HG03280 (cell line): ENCODE data around the gene CNTN1.
"Not testable (repeated sequence)": the region's sequence is repeated elsewhere in the genome, so short reads cannot be mapped to it uniquely, and the experiment has no call there.

ENCODE experiments used
- ATAC-seq: cut with Tn5 transposase; IDR thresholded peaks from one replicate; pipeline ENCODE4 v1.9.1; 2021; ENCODE audit warnings: mild to moderate bottlenecking, moderate library complexity; ENCODE audit not compliant: unreplicated experiment

CNTN1 gene

GRCh38 chr12:40697566-40698259, 5.5 kb downstream of the CNTN1 start:
- ATAC-seq, result no peak

- peak; percentile 58 for ATAC-seq
These were observed 9.5 kb downstream of the CNTN1 start for GRCh38 chr12:40701756-40702155.

- no peak for ATAC-seq
These were observed 18.9 kb downstream of the CNTN1 start for GRCh38 chr12:40711121-40711520.

- no peak for ATAC-seq
These were observed 22.4 kb downstream of the CNTN1 start for GRCh38 chr12:40714636-40715035.

- ATAC-seq, result no peak
These were observed 23.8 kb downstream of the CNTN1 start for GRCh38 chr12:40716037-40716436.

- ATAC-seq, result no peak
These were observed 25.3 kb downstream of the CNTN1 start for GRCh38 chr12:40717576-40717975.

GRCh38 chr12:40718878-40719372, 26.7 kb downstream of the CNTN1 start:
- no peak for ATAC-seq

GRCh38 chr12:40723001-40723400, 30.8 kb downstream of the CNTN1 start:
- no peak for ATAC-seq

- ATAC-seq, result no peak
These were observed 34.1 kb downstream of the CNTN1 start for GRCh38 chr12:40726366-40726765.

- no peak for ATAC-seq
These were observed 35.7 kb downstream of the CNTN1 start for GRCh38 chr12:40727774-40728483.

GRCh38 chr12:40730281-40730680, 38.0 kb downstream of the CNTN1 start:
- ATAC-seq, result no peak

GRCh38 chr12:40733871-40734270, 41.6 kb downstream of the CNTN1 start:
- ATAC-seq, result no peak

GRCh38 chr12:40734276-40734675, 42.0 kb downstream of the CNTN1 start:
- no peak for ATAC-seq

- ATAC-seq, result no peak
These were observed 43.5 kb downstream of the CNTN1 start for GRCh38 chr12:40735551-40736230.

GRCh38 chr12:40737416-40737815, 45.2 kb downstream of the CNTN1 start:
- ATAC-seq, result not testable (repeated sequence)

GRCh38 chr12:40738856-40739255, 46.6 kb downstream of the CNTN1 start:
- no peak for ATAC-seq

GRCh38 chr12:40742041-40742440, 49.8 kb downstream of the CNTN1 start:
- no peak for ATAC-seq

- ATAC-seq, result no peak
These were observed 53.1 kb downstream of the CNTN1 start for GRCh38 chr12:40745386-40745785.

GRCh38 chr12:40749863-40750262, 57.6 kb downstream of the CNTN1 start:
- ATAC-seq, result no peak

- ATAC-seq, result no peak
These were observed 59.8 kb downstream of the CNTN1 start for GRCh38 chr12:40752011-40752410.

GRCh38 chr12:40760821-40761220, 68.6 kb downstream of the CNTN1 start:
- ATAC-seq, result no peak

- no peak for ATAC-seq
These were observed 69.8 kb downstream of the CNTN1 start for GRCh38 chr12:40762072-40762471.
